CD4-positive, alpha-beta T cell treated with Interferon alpha-2 for 1 hour (primary cell): ENCODE data around the gene CPN2.
A peak's percentile ranks its signal among the peaks of the same experiment; 100 is the strongest.

Experiments used
- DNase-seq, 2 donors: peaks; one replicate each; pipeline ENCODE4 v3.0.0-alpha.2; 2020 to 2022

CPN2 gene

DNA sequence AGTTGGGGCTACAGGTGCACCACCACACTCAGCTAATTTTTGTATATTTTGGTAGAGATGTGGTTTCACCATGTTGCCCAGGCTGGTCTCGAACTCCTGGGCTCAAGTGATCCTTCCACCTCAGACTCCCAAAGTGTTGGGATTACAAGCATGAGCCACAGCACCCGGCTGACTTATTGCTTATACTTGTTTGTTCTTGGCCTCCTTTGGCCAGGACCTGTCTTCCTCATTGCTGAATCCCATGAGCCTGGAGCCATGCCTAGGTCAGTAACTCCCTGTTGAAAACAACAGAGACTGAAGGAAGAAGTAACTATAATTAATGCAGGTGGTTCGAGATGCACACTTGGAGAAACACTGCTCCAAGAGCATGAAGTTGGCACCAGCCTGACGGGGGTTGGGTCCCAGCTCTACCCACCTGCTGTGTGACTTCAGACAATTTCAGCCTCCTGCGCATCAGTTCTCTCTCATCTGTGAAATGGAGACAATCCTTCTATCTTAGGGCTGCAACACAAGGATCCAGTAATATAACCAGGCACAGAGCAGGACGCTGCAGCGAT lies 38.9 kb downstream of the CPN2 start:
- DNase-seq, result no peak

GRCh38 chr3:194311000-194311399 lies 40.1 kb downstream of the CPN2 start:
- DNase-seq, result no peak

- no peak for DNase-seq
Measured at GRCh38 chr3:194310060-194310835, 40.9 kb downstream of the CPN2 start.

- no peak for DNase-seq
Measured at GRCh38 chr3:194308601-194309449, 42.3 kb downstream of the CPN2 start.

GRCh38 chr3:194307849-194308248 lies 43.3 kb downstream of the CPN2 start:
- DNase-seq, result no peak

- DNase-seq, result peak; percentile 33 to 48
Measured at GRCh38 chr3:194306771-194307640, 44.1 kb downstream of the CPN2 start.

- peak; percentile 75 to 76 for DNase-seq
Measured at GRCh38 chr3:194306109-194306686, 44.9 kb downstream of the CPN2 start.

- no peak for DNase-seq
Measured at GRCh38 chr3:194305356-194306108, 45.6 kb downstream of the CPN2 start.

DNA sequence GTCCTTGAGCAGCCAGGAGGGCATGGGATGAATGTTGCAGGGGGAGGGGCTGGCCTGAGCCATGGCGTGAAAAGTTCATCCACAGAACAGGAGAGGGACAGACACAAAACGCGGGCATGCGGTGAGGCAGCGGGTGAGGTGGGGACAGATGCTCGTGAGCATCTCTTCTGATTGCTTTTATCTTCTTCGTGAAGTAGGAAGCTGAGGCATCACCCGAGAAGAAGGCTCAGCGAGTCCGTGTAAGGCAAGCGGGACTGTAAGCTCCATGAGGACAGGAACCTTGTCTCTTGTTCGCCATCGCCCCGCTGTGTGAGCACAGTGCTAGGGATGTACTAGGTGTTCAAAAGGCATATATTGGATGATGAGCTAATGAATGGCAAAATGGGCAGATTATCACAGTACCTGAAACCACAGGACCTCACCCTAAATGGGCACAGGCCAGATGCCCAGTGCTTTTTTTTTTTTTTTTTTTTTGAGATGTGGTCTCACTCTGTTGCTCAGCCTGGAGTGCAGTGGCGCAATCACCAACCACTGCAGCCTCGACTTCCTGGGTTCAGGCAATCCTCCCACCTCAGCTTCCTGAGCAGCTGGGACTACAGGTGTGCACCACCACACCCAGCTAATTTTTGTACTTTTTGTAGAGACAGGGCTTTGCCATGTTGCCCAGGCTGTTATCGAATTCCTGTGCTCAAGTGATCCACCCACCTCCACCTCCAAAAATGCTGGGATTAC lies 46.8 kb downstream of the CPN2 start:
- DNase-seq, result no peak

DNA sequence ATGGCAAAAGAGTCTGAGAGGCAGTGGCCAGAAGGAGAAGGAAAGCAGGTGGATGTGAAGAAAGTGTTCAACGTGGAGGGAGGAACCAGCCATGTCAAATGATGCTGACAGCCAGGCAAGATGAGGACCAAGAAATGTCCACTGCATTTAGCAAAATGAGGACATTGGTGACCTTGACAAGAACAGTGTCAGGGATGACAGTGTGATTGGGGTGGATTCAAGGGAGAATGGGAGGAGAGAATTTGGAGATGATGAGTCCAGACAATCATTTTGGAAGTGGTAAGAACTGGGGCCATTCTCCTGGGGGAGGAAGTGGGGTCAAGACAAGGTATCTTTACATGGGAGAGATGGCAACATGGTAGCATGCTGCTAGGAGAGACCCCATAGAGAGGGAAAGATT lies 47.4 kb downstream of the CPN2 start:
- DNase-seq, result no peak

GRCh38 chr3:194301730-194302129 lies 49.4 kb downstream of the CPN2 start:
- no peak for DNase-seq

GRCh38 chr3:194300936-194301335 lies 50.2 kb downstream of the CPN2 start:
- DNase-seq, result no peak

GRCh38 chr3:194300382-194300758 lies 50.8 kb downstream of the CPN2 start:
- DNase-seq, result no peak

DNA sequence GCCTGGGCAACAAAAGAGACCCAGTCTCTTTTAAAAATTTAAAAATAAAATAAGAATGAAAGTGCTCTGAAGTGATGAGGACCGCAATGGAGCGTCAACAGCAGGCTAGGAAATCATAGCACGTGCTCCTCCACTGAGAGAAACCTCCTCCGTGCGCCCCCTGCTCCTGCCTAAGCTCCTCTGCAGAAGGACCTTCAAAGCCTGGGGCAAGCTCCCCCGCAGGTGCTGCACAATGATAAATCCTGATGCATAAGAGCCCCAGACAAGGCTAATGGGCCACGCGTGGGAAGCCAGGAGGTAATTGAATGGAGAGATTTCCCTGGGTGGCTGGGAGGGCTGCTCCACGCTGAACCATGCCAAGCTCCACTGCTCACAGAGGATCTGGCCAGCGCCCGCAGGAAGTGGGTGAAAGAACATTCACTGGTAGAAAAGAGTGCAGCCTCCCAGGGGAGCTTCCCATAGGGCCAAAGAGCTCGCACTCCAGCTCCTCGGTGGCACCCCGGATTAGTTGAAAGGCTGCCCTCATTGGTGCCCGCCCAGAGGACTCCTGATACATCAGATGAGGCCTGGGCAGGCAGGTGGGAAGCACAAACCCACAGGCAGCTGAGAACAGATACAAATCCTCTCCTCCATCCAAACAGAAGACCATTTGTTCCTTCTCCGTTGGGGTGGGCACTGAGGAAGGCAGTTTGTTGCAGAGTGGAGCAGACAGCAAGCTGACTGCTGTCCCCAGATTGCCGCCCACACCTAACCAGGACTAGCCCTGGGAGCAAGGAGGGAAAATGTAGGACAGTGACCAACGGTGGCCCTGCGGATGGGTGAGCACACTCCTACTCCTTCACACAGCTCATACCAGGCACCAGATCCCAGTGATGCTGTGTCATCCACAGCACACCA lies 52.5 kb downstream of the CPN2 start:
- DNase-seq, result no peak

DNA sequence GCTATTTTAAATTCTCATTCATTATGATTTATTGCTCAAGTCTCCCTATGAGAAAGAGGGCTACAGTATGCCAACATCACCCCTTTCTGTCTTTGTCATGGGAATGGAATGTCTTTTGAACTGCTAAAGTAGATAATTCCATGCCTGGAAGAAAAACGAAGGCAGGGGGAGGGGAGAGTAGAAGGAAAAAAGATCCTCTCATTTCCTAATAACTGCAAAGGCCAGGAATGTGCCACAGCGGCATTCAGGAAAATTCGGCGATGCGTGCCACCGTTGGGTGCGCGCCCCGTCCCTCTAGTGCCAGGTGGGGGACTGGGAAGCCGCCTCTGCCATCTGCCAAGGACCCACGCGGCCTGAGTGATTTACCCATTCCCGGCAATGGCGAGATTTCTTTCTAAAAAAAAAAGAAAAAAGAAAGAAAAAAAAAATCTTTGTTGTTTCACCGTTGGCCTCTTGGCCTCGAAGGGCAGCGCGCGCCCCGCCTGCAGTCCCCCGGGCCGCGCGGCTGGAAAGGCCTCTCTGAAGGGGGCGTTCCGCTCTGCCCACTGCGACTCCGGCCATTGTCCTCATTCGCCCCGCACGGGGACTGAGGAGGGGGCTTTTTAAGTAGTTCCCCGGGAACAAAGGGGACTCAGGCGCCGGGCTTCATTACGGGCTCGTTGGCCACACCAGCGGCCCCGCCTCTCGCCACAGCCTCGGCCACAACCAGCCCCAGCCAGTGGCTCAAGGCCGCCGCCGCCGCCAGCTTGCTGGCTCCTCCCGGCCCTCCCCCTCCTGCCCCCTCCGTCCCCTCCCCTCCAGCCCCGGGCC lies 54.5 kb downstream of the CPN2 start:
- DNase-seq, result no peak

- no peak for DNase-seq
Measured at GRCh38 chr3:194294895-194295214, 56.3 kb downstream of the CPN2 start.

GRCh38 chr3:194294199-194294894 lies 56.8 kb downstream of the CPN2 start:
- DNase-seq, result no peak

DNA sequence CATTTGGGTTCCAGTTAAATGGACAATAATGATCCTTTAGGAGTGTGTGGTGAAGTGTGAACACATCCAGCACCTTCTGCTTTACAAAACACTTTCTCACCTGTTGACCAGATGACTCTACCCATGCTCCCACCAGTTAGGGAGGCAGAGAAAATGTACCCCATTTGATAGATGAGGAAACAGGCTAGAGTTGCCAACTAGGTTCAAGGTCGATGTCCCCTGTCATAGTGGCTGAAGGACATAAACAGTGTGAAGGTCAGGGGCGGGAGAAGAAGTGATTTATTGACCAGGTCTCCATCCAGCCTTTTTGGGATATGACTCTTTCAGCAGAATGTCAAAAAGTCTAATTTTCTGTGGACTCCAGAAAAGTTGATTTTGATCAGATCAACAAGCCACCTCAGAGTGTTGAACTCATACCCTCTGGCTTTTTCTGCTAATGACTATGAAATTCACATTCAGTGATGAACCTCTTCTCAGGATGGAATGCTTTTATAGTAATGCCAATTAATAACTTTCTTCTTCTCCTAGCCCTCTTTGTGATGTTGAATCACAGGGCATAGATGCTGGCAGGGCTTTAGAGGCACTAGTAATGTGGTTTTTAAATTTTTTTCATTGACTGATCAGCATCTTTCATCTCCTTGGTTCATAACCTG lies 57.5 kb downstream of the CPN2 start:
- DNase-seq, result no peak
